Prostate gland (tissue), 2 donors: Measurements from ENCODE around the gene GOLPH3L.

Source experiments
- POLR2A ChIP-seq: fragments of 450-650 bp; IDR thresholded peaks from one replicate; pipeline ENCODE4 v1.6.1; 2016; ENCODE audit warnings: antibody characterized with exemption, mild to moderate bottlenecking
- POLR2AphosphoS5 ChIP-seq: sonication (generic); formaldehyde crosslinking; IDR thresholded peaks from one replicate; pipeline ENCODE4 v1.6.1; 2017; ENCODE audit warnings: antibody characterized with exemption
- TF ChIP-seq, protein P1 (sequence below), 4 experiments: fragments of 200-600 bp in 2 of 4; fragments of 450-650 bp in 2 of 4; sonication (generic) in 2 of 4; IDR thresholded peaks; 1 replicate in 3 of 4; 2 replicates in 1 of 4; pipeline ENCODE4 v1.5.1; 2016 to 2019; ENCODE audit warnings: antibody characterized with exemption in 4 of 4, mild to moderate bottlenecking in 2 of 4, moderate library complexity in 2 of 4

- TF ChIP-seq, protein P1, sequence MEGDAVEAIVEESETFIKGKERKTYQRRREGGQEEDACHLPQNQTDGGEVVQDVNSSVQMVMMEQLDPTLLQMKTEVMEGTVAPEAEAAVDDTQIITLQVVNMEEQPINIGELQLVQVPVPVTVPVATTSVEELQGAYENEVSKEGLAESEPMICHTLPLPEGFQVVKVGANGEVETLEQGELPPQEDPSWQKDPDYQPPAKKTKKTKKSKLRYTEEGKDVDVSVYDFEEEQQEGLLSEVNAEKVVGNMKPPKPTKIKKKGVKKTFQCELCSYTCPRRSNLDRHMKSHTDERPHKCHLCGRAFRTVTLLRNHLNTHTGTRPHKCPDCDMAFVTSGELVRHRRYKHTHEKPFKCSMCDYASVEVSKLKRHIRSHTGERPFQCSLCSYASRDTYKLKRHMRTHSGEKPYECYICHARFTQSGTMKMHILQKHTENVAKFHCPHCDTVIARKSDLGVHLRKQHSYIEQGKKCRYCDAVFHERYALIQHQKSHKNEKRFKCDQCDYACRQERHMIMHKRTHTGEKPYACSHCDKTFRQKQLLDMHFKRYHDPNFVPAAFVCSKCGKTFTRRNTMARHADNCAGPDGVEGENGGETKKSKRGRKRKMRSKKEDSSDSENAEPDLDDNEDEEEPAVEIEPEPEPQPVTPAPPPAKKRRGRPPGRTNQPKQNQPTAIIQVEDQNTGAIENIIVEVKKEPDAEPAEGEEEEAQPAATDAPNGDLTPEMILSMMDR (IDR thresholded peaks at IDR 0.05), result no peak
- TF ChIP-seq POLR2A, result no peak
- no peak for TF ChIP-seq POLR2AphosphoS5
Observed at GRCh38 chr1:150603711-150604110, 93.2 kb downstream of the GOLPH3L start.
